Body of pancreas (tissue), 4 donors: Measurements from ENCODE around the gene CSTB. TPM values are rescaled to one million over a fixed set of nuclear protein-coding genes. Genes with fewer than 3 reads are reported as not detected.

Experiments
- ATAC-seq: fragments of 150-250 bp; one replicate; pipeline ENCODE4 v1.9.1; 2016
- DNase-seq, 4 donors: peaks; one replicate each; pipeline ENCODE4 v3.0.0-alpha.2; 2019
- H3K27ac ChIP-seq, 4 donors: fragments of 200-600 bp; sonication (generic); 1 replicate in 3 of 4; 2 replicates in 1 of 4; pipeline versions ENCODE4 v1.5.1 to v1.6.1; 2016 to 2019; ENCODE audit warnings: mild to moderate bottlenecking in 1 of 4, mixed read lengths in 1 of 4, moderate library complexity in 1 of 4
- H3K27me3 ChIP-seq, 2 donors: fragments of 200-600 bp; sonication (generic); one replicate each; pipeline ENCODE4 v1.6.0; 2016; ENCODE audit warnings: mild to moderate bottlenecking in 1 of 2
- H3K36me3 ChIP-seq, 2 donors: fragments of 200-600 bp; sonication (generic); replicated peaks in 1 of 2; 2 replicates each; pipeline ENCODE4 v1.5.1; 2016; ENCODE audit warnings: low read depth in 2 of 2; ENCODE audit not compliant: insufficient read depth in 1 of 2
- H3K4me1 ChIP-seq: fragments of 200-600 bp; sonication (generic); one replicate; pipeline ENCODE4 v1.6.0; 2016
- H3K4me3 ChIP-seq, 2 donors: fragments of 200-600 bp; sonication (generic); 1 replicate in 1 of 2; 2 replicates in 1 of 2; pipeline ENCODE4 v1.5.1; 2016 to 2019
- H3K9me3 ChIP-seq, 3 donors: fragments of 200-600 bp; sonication (generic); 1 replicate in 2 of 3; 2 replicates in 1 of 3; pipeline ENCODE4 v1.5.1; 2016
- POLR2A ChIP-seq, 3 donors: fragments of 450-650 bp; IDR thresholded peaks; one replicate each; pipeline ENCODE4 v1.6.1; 2016; ENCODE audit warnings: antibody characterized with exemption in 3 of 3, mild to moderate bottlenecking in 2 of 3
- WGBS, 2 donors: methylation state at CpG; one replicate each; pipeline ENCODE4 v1.1.5; 2017; 5-methylcytosine and 5-hydroxymethylcytosine counted together
- intact Hi-C: fragments of 100-400 bp; cut with DNase I; formaldehyde crosslinking; loops from one replicate; pipeline ENCODE4 v1.15.1; 2023
- total RNA-seq, 2 donors: library from RNA; depleted of rRNA; stranded (reverse); fragments of >200 nt; gene quantifications; one replicate each; pipeline ENCODE4 v1.1.0, GENCODE V29; 2016
- TF ChIP-seq, protein P1 (sequence below), 7 experiments: fragments of 450-650 bp in 4 of 7; fragments of 200-600 bp in 3 of 7; sonication (generic) in 3 of 7; IDR thresholded peaks; one replicate each; pipeline ENCODE4 v1.5.1; 2016 to 2019; ENCODE audit warnings: antibody characterized with exemption in 7 of 7

The CSTB gene
- total RNA-seq, 2 donors from 2014 or later, result 8.6 to 11.9 TPM

DNA sequence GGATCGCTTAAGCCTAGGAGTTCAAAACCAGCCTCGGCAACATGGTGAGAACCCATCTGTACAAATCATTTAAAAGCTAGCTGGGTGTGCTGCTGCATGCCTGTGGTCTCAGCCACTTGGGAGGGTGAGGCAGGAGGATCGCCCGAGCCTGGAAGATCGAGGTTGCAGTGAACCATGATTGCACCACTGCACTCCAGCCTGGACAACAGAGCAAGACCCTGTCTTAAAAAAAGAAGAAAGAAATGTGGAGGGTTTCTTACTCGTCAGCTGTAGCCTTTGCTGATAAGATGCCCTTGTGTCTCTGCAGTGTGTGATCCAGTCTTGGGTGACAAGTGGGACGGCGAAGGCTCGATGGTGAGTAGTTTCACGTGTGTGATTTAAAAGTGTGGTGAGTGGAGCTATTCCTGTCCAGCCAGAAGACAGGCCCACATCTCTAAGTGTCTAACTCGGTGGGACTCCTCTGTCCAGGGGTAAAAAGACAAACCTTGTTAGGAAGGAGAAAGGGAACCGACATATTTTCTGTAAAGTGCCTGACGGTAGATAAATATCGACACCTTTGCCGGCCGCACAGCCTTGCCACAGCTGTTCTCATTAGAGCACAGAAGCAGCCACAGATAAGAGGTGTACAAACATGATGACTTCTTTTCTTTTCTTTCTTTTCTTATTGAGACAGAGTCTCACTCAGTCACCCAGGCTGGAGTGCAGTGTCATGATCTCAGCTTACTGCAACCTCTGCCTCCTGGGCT lies 30.2 kb downstream of the CSTB start:
- intact Hi-C loops, result no loop called here
- Histone ChIP-seq H3K4me1 (no peaks in the 10 kb centered on the region), H3K36me3 (peaks cover 3 to 25% of the 10 kb centered on the region in 2 donors), H3K27ac (no peak overlapping the region), H3K9me3 (no peaks in the 10 kb centered on the region), H3K4me3 (no peak overlapping the region), H3K27me3 (no peaks in the 10 kb centered on the region)
- 84 to 86% methylated on average over 16 of the region's 16 CpGs for WGBS, 2 donors
- DNase-seq (no peak), ATAC-seq (no peak)
- TF ChIP-seq, protein P1, sequence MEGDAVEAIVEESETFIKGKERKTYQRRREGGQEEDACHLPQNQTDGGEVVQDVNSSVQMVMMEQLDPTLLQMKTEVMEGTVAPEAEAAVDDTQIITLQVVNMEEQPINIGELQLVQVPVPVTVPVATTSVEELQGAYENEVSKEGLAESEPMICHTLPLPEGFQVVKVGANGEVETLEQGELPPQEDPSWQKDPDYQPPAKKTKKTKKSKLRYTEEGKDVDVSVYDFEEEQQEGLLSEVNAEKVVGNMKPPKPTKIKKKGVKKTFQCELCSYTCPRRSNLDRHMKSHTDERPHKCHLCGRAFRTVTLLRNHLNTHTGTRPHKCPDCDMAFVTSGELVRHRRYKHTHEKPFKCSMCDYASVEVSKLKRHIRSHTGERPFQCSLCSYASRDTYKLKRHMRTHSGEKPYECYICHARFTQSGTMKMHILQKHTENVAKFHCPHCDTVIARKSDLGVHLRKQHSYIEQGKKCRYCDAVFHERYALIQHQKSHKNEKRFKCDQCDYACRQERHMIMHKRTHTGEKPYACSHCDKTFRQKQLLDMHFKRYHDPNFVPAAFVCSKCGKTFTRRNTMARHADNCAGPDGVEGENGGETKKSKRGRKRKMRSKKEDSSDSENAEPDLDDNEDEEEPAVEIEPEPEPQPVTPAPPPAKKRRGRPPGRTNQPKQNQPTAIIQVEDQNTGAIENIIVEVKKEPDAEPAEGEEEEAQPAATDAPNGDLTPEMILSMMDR (IDR thresholded peaks at IDR 0.05), result no peak

DNA sequence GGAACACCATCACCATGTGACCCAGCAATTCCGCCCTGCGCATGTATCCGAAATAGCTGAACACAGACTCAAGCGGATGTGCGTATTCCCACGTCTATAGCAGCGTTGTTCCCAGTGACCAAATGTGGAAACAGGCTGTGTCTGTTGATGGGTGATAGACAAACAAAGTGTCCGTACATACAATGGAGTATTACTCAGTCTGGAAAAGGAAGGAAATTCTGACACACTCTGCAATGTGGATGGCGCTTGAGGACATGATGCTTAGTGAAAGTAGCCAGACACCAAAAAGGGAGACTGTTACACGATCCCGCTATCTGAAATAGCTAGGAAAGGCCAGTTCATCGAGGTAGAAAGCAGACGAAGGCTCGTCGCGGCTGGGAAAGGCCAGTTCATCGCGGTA lies 31.4 kb downstream of the CSTB start:
- WGBS, 2 donors, result 94 to 97% methylated on average over 18 of the region's 18 CpGs
- ATAC-seq, result no peak

DNA sequence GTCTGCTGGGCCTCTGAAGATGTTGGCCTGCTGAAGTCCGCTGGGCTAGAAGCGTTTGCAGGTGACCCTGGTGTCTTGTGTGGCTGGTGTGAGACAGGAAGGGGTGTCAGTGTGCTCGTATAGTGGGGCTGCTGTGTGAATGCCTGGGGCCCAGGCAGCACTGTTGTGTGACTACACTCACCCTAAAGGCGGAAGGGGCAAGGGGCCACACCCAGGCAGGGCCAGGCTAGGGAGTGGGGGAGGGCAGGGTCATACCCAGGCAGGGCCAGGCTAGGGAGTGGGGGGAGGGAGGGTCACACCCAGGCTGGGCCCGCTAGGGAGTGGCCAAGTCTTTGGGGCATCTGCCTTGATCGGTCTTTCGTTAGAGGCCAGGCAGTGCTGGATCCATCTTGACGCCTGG lies 32.2 kb downstream of the CSTB start:
- ATAC-seq (no peak), DNase-seq (no peak)
- H3K9me3 ChIP-seq, result no peaks in the 10 kb centered on the region
- H3K27me3 ChIP-seq, result no peaks in the 10 kb centered on the region
- H3K27ac ChIP-seq, result no peak overlapping the region
- no peak overlapping the region for H3K4me3 ChIP-seq
- 92 to 96% methylated on average over 7 to 8 of the region's 8 CpGs for WGBS, 2 donors
- peaks cover 3 to 18% of the 10 kb centered on the region in 2 donors for H3K36me3 ChIP-seq
- intact Hi-C loops, result no loop called here
- no peak for TF ChIP-seq POLR2A (IDR thresholded peaks at IDR 0.05)
- TF ChIP-seq, protein P1 (IDR thresholded peaks at IDR 0.05), result no peak
- no peaks in the 10 kb centered on the region for H3K4me1 ChIP-seq

More for the DNA sequence above, 31.4 kb downstream of the CSTB start:
- H3K36me3 ChIP-seq, result peaks cover 3 to 23% of the 10 kb centered on the region in 2 donors
- no peak overlapping the region for H3K4me3 ChIP-seq
- no peaks in the 10 kb centered on the region for H3K4me1 ChIP-seq
- no peak for TF ChIP-seq POLR2A (IDR thresholded peaks at IDR 0.05)
- TF ChIP-seq, protein P1 (IDR thresholded peaks at IDR 0.05), result no peak
- no peaks in the 10 kb centered on the region for H3K27me3 ChIP-seq
- H3K9me3 ChIP-seq, result no peaks in the 10 kb centered on the region
- intact Hi-C loops, result no loop called here
- DNase-seq, result no peak
- H3K27ac ChIP-seq, result no peak overlapping the region

DNA sequence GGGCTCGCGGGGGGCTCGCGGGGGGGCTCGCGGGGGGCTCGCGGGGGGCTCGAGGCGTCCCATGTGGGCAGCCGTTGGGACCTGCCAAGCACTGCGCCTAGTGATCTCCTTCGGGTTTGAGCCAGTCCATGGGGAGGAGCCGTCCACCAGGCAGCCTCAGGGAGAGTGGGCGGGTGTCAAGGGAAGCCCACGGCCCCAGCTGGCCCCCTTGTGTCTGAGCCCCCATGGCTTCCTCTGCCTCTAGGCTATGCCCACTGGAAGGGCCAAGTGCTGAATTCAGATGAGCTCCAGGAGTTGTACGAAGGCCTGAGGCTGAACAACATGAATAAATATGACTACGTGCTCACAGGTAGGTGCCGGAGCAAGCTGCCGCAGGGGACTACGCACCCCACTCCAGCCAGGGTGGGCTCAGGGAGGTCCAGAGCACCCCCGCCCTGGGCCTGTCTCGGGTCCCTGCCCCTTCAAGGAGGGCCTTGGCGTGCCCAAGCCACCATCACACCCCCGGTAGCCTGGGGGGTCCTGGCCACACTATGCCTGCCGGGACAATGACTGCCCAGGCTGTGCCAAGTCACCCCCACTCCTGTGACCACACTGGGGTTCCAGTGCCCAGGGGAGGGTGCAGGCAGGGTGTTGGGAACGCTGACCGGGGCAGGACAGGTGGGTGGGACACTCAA lies 34.5 kb downstream of the CSTB start:
- intact Hi-C loops, result no loop called here
- no peaks in the 10 kb centered on the region for H3K9me3 ChIP-seq
- ATAC-seq, result no peak
- peaks cover 3 to 10% of the 10 kb centered on the region in 2 donors for H3K36me3 ChIP-seq
- H3K4me3 ChIP-seq, result no peak overlapping the region
- DNase-seq, result no peak
- WGBS, 2 donors, result 80 to 81% methylated on average over 14 to 19 of the region's 28 CpGs
- no peaks in the 10 kb centered on the region for H3K4me1 ChIP-seq
- no peak for TF ChIP-seq POLR2A (IDR thresholded peaks at IDR 0.05)
- TF ChIP-seq, protein P1 (IDR thresholded peaks at IDR 0.05), result no peak
- H3K27ac ChIP-seq, result no peak overlapping the region
- no peaks in the 10 kb centered on the region for H3K27me3 ChIP-seq
